HG03575 (cell line): ENCODE measurements around the gene SIPA1L3.

Experiments
- ATAC-seq: cut with Tn5 transposase; IDR thresholded peaks from one replicate; pipeline ENCODE4 v1.9.1; 2021; ENCODE audit not compliant: unreplicated experiment, insufficient number of reproducible peaks, low FRiP score; ENCODE audit errors: extremely low read depth

SIPA1L3 gene

GRCh38 chr19:38184815-38185214 lies 277.8 kb downstream of the SIPA1L3 start:
- ATAC-seq: no peak

GRCh38 chr19:38185562-38185961 lies 278.6 kb downstream of the SIPA1L3 start:
- ATAC-seq: no peak

- no peak for ATAC-seq
Observed at GRCh38 chr19:38190061-38190460, 283.1 kb downstream of the SIPA1L3 start.

- no peak for ATAC-seq
Observed at GRCh38 chr19:38190793-38191192, 283.8 kb downstream of the SIPA1L3 start.

- no peak for ATAC-seq
Observed at GRCh38 chr19:38191747-38192146, 284.7 kb downstream of the SIPA1L3 start.

GRCh38 chr19:38193445-38193844 lies 286.4 kb downstream of the SIPA1L3 start:
- no peak for ATAC-seq

GRCh38 chr19:38194061-38194701 lies 287.2 kb downstream of the SIPA1L3 start:
- ATAC-seq: no peak

GRCh38 chr19:38195237-38195636 lies 288.2 kb downstream of the SIPA1L3 start:
- ATAC-seq: no peak

- no peak for ATAC-seq
Observed at GRCh38 chr19:38196245-38196837, 289.3 kb downstream of the SIPA1L3 start.

GRCh38 chr19:38196948-38197656 lies 290.1 kb downstream of the SIPA1L3 start:
- no peak for ATAC-seq

- ATAC-seq: no peak
Observed at GRCh38 chr19:38197937-38198704, 291.1 kb downstream of the SIPA1L3 start.

- ATAC-seq: no peak
Observed at GRCh38 chr19:38199340-38199739, 292.3 kb downstream of the SIPA1L3 start.

- no peak for ATAC-seq
Observed at GRCh38 chr19:38201731-38202130, 294.7 kb downstream of the SIPA1L3 start.

- ATAC-seq: no peak
Observed at GRCh38 chr19:38202504-38202903, 295.5 kb downstream of the SIPA1L3 start.

GRCh38 chr19:38203197-38203596 lies 296.2 kb downstream of the SIPA1L3 start:
- ATAC-seq: no peak

GRCh38 chr19:38204096-38204495 lies 297.1 kb downstream of the SIPA1L3 start:
- no peak for ATAC-seq

- no peak for ATAC-seq
Observed at GRCh38 chr19:38204728-38205127, 297.7 kb downstream of the SIPA1L3 start.

GRCh38 chr19:38206006-38206745 lies 299.2 kb downstream of the SIPA1L3 start:
- no peak for ATAC-seq

GRCh38 chr19:38206928-38207327 lies 299.9 kb downstream of the SIPA1L3 start:
- ATAC-seq: no peak
